ENCODE measurements around the gene IL17A. TPM values are rescaled to one million over a fixed set of nuclear protein-coding genes. Genes with fewer than 3 reads are reported as not detected.
"Not testable (repeated sequence)": the region's sequence is repeated elsewhere in the genome, so short reads cannot be mapped to it uniquely, and the experiment has no call there.

The IL17A gene
- total and polyA plus RNA-seq, 12 donors: not detected

DNA sequence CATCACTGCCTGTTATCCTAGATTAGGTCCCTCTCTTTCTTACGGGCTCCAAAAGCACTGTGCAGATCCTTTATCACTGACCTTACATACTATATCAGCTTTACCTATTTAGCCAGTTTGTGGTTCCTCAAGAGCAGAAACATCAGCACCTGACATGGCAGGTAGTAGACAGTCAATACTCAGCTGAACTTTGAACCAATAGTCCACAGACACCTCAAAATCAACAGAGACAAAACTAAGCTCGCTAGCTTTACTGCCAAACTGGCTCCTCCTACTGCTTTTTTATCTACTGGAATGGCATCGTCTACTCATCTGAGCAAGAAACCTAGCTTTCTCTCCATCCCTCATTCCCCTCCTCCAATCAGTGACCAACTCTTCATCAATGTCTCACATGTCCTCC lies 5.6 kb downstream of the IL17A start:
- H3K27ac ChIP-seq: no peak overlapping the region
- TF ChIP-seq, protein P1, sequence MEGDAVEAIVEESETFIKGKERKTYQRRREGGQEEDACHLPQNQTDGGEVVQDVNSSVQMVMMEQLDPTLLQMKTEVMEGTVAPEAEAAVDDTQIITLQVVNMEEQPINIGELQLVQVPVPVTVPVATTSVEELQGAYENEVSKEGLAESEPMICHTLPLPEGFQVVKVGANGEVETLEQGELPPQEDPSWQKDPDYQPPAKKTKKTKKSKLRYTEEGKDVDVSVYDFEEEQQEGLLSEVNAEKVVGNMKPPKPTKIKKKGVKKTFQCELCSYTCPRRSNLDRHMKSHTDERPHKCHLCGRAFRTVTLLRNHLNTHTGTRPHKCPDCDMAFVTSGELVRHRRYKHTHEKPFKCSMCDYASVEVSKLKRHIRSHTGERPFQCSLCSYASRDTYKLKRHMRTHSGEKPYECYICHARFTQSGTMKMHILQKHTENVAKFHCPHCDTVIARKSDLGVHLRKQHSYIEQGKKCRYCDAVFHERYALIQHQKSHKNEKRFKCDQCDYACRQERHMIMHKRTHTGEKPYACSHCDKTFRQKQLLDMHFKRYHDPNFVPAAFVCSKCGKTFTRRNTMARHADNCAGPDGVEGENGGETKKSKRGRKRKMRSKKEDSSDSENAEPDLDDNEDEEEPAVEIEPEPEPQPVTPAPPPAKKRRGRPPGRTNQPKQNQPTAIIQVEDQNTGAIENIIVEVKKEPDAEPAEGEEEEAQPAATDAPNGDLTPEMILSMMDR (IDR thresholded peaks at IDR 0.05): no peak
- H3K4me1 ChIP-seq: no peaks in the 10 kb centered on the region
- intact Hi-C loops (cut with DNase I): no loop called here
- no peak for DNase-seq
- WGBS, 2 donors: 54 to 61% methylated on average over 3 of the region's 3 CpGs
- no peak overlapping the region for H3K4me3 ChIP-seq
- H3K27me3 ChIP-seq: peaks cover 0 to 3% (median 0%) of the 10 kb centered on the region in 7 donors
- no peaks in the 10 kb centered on the region for H3K9me3 ChIP-seq
- ATAC-seq: no peak
- H3K36me3 ChIP-seq: no peaks in the 10 kb centered on the region

DNA sequence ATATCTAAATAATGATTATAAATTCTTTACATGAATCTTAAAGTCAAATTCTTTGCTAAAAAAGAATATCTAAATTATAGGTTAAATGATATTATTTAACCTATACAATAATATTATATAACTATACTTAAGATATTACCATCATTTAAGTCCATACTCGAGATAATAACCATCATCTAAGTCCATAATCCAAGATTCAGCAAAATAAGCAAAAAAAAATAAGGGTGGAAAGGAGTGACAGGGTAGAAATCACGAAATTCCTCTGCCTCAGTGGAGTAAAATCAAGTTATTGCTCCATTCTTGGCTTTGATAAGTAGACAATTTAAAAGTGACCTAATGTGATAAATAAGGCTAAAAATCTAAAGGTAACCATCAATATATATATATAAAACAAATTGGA lies 9.7 kb downstream of the IL17A start:
- TF ChIP-seq, protein P1 (IDR thresholded peaks at IDR 0.05): no peak
- ATAC-seq (no peak), DNase-seq (no peak)
- no peak overlapping the region for H3K4me3 ChIP-seq
- intact Hi-C loops (cut with DNase I): no loop called here
- H3K4me1 ChIP-seq: no peaks in the 10 kb centered on the region
- peaks cover 0 to 30% (median 3%) of the 10 kb centered on the region in 11 donors for H3K9me3 ChIP-seq
- 36 to 42% methylated on average over 2 of the region's 2 CpGs for WGBS, 2 donors
- no peak overlapping the region for H3K27ac ChIP-seq
- no peaks in the 10 kb centered on the region for H3K27me3 ChIP-seq
- H3K36me3 ChIP-seq: no peaks in the 10 kb centered on the region

DNA sequence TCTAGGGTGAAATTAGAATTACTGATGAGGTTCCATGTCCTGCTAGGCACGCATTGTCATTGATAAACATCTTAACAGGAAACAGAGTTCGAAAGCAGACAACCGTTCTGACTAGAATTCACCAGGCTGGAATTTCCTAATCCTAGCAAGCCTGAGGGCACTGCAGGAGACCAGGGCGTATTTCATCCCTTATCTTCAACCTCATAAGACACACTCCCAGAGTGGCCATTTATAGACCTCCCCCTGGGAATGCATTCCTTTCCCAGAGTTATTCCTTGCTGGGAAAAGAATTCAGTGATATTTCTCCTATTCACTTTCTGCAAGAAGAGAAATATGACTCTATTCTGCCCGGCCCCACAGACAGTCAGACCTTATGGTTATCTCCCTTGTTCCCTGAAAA lies 13.9 kb downstream of the IL17A start:
- H3K27me3 ChIP-seq; H3K4me1 ChIP-seq; H3K4me3 ChIP-seq; ATAC-seq; intact Hi-C loops (cut with DNase I); H3K36me3 ChIP-seq; DNase-seq; H3K27ac ChIP-seq: not testable (repeated sequence)
- WGBS, 2 donors: 50 to 64% methylated on average over 5 of the region's 5 CpGs
- peaks cover 0 to 38% (median 4%) of the 10 kb centered on the region in 11 donors for H3K9me3 ChIP-seq

DNA sequence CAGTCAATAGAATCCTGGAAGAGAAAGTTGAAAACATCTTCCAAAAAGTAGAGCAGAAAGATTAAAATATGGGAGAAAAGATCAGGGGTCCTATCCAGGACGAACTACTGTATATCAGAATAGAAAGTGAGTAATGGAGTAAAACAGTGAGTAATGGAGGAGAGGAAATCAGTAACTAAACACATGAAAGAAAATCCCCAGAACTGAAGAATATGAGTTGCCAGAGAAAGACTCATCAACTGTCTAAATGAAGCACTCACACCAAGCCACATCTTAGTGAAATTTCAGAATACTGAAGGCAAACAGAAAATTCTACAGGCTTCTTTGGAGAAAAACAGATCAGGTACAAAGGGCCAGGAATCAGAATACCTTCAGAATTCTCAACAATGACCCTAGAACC lies 14.9 kb downstream of the IL17A start:
- intact Hi-C loops (cut with DNase I): no loop called here
- whole genome bisulfite sequencing, 2 donors: 54 to 61% methylated on average over 1 of the region's 1 CpG
- H3K27me3 ChIP-seq: no peaks in the 10 kb centered on the region
- peaks cover 0 to 38% (median 4%) of the 10 kb centered on the region in 11 donors for H3K9me3 ChIP-seq
- H3K36me3 ChIP-seq: no peaks in the 10 kb centered on the region
- ATAC-seq (no peak), DNase-seq (no peak)
- no peak overlapping the region for H3K4me3 ChIP-seq
- no peak overlapping the region for H3K27ac ChIP-seq
- no peaks in the 10 kb centered on the region for H3K4me1 ChIP-seq
- TF ChIP-seq, protein P1 (IDR thresholded peaks at IDR 0.05): no peak

DNA sequence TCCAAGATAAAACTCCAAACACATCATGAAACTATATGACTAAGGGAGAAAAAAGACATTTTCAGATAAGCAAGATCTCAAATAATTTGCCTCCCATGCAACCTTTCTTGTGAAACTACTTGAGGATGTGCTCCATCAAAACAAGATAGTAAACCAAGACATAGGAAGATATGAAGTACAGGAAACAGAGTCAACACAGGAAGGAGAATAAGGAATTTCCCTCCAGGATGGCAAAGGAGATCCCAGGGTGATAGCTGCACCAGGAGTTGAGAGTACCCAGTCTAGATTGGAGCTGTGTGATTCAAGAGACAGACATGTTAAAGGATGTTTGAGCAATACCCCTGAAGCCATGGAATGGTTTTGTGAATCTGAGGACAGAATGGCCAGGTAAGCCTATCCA lies 15.3 kb downstream of the IL17A start:
- Histone ChIP-seq H3K9me3 (peaks cover 0 to 38% (median 4%) of the 10 kb centered on the region in 11 donors), H3K36me3 (no peaks in the 10 kb centered on the region), H3K4me3 (no peak overlapping the region), H3K27ac (no peak overlapping the region), H3K27me3 (no peaks in the 10 kb centered on the region), H3K4me1 (no peaks in the 10 kb centered on the region)
- DNase-seq: no peak
- intact Hi-C loops (cut with DNase I): no loop called here
- ATAC-seq: no peak
- TF ChIP-seq, protein P1 (IDR thresholded peaks at IDR 0.05): no peak
